Measurements from ENCODE around the gene AXIN2.

Gene AXIN2

GRCh38 chr17:65554553-65555223 lies 6.8 kb downstream of the AXIN2 start:
- DNase-seq: no peak

GRCh38 chr17:65553646-65554552 lies 7.5 kb downstream of the AXIN2 start:
- DNase-seq: no peak

GRCh38 chr17:65553009-65553645 lies 8.3 kb downstream of the AXIN2 start:
- no peak for DNase-seq

DNA sequence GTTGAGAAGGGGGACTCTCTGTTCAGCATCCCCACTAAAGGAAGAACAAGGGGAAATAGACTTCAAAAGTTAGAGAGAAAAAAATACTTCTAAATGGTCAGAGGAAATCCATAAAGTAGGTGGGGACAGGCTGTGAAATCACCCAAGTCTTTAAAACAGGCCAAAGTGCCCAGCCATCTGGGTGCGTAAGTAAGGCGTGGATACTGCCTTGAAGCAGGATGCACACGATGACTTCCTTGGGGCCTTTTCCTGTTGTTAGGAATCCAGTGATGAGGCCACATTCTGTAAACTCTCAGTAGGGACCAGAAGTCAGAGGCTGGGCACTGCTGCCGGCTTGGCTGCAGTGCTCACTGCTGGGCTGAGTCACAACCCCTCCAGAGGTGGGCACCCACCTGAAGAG lies 9.2 kb downstream of the AXIN2 start:
- DNase-seq: no peak

GRCh38 chr17:65551267-65552040 lies 10.0 kb downstream of the AXIN2 start:
- DNase-seq: no peak

- no peak for DNase-seq
These were observed 10.7 kb downstream of the AXIN2 start for GRCh38 chr17:65550758-65551157.

- DNase-seq: no peak
These were observed 11.3 kb downstream of the AXIN2 start for GRCh38 chr17:65550075-65550662.

DNA sequence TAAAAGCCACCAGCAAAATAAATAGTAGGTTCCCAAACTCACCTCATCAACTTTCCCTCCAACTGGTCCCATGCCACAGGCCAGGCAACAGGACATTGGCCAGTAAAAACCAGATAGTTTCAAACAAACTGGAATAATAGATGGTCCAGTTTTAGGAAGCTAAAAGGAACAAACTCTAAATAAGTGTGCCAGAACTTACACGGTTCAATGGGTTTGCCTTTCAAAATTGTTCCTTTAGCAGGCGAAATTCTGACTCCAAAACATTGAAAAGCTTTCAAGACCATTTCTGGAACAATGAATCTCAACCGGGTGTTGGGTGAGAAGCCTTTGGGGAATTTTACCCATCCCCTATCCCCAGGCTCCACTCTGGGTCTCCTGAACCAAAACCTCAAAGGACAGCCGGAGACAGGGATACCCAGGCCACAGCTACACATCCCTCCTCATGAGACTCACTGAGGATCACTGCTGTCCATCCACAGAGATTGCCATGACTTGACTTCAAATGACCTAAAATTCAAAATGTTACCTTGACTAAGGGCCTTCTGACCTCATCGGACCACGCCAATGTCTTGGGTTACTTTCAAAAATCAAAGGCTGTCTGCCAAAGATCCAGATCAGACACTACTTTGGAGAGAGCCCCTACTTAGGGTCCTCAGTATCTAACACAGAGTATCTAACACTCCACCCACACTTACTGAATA lies 13.0 kb downstream of the AXIN2 start:
- no peak for DNase-seq

GRCh38 chr17:65547253-65547670 lies 14.2 kb downstream of the AXIN2 start:
- DNase-seq: no peak

GRCh38 chr17:65546579-65546978 lies 14.9 kb downstream of the AXIN2 start:
- no peak for DNase-seq

- no peak for DNase-seq
These were observed 15.5 kb downstream of the AXIN2 start for GRCh38 chr17:65545705-65546523.

GRCh38 chr17:65544672-65545071 lies 16.8 kb downstream of the AXIN2 start:
- no peak for DNase-seq

GRCh38 chr17:65542610-65543009 lies 18.8 kb downstream of the AXIN2 start:
- DNase-seq: no peak

DNA sequence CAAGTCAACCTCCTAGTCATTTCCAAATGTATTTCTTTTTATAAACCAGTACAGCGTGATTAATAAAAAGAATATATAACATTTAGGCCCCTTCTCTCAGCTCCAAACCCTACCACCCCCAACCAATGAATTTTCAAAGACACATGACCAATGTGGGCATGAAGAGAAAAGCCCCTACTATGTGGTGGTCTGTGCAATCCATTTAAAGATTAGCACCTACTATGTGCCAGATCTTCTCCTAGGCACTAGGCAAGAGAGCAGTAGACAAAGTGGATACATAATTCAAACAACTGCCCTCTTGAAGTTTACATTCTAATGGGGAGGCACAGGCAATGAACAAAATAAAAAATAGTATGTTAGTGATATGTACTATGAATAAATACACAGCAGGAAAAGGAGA lies 19.4 kb downstream of the AXIN2 start:
- DNase-seq: no peak

GRCh38 chr17:65541453-65541852 lies 20.0 kb downstream of the AXIN2 start:
- no peak for DNase-seq

DNA sequence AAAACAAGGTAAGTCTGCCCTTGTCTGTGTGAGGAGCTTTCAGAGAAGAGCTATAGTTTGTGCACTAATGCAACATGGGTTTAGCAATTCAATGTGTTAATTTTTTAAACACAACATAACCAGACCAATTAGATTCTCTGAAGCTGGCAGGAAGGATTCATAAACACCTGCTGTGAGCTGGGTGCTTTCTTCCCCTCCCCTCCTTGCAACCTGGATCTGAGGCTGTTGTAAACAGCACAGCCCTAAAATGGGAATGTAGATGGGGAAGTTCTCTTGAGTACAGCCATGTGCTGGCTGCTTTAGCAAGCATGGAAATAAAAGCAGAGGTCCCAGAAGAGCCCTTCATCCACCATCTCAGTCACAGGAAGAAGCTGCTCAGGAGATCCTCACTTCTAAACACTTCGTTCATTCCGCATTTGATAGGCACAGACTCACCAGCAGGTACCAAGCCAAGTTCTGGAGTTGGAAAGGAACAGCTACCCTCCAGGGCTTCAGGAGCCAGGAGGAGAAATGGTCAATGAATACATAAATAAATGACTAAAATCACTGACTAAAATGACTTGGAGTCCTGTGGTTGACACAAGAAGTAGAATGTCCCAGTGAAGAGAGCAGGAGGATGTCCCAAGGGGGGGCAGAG lies 21.7 kb downstream of the AXIN2 start:
- DNase-seq: no peak

GRCh38 chr17:65538675-65539529 lies 22.5 kb downstream of the AXIN2 start:
- no peak for DNase-seq

DNA sequence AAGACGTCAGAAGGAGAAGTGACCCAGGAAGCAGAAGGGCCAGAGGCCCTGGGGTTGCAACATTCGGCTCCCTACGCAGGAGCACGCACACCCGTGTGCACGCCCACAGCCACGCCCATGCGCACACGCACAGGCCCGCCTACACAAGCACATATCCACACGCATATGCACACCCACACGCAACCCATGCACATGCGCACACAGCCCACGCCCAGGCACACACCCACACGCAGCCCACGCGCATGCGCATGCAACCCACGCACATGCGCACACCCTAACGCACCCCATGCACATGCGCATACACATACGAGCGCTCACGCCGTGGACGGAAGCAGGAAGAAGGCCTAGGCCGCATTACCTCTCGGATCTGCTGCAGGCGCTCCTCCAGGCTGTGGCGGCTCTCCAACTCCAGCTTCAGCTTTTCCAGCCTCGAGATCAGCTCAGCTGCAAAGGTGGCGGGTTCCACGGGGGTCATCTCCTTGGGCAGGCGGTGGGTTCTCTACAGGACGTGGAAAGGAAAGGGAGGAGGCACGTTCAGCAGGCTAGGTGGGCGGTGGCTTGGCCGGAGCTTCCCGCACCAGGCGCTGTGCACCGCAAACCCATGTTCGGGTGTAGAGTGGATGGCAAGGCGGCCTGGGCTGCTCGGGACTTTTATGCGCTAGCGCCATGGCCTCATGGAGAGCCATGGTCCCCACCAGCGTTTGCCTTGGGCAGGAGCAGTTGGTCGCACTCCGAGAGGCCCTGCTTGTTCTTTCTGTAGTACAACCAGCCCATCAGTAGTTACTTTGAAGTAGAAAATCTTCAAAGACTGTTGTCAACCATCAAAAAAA lies 23.4 kb downstream of the AXIN2 start:
- no peak for DNase-seq

Measured in suppressor macrophage (primary cell).